ENCODE results near the gene AHCYL2.

AHCYL2 gene

DNA sequence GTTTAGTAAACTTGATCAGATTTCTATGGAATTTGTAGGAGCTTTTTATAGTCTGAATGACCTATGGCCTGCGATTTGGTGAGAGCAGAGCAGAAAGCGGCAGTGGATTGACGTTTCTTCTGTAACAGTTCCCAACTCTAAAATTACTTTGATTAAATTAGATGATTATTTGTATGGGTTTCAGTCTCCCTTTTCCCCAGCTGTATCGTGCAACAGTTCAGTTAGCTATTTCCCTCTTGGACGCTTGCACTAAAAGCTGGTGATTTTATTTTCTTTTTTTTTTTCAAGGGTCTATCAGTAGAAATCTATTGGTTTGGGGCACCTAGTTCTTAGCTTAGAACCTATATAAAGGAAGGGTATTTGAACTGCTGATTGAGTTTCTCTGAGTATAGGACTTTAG, 6.8 kb downstream of the AHCYL2 start:
- no peak for DNase-seq (ENCODE audit: low read depth, low spot score)
- no peak overlapping the region for H3K4me3 ChIP-seq (ENCODE audit: low read depth, low read length)
- TF ChIP-seq, protein P1, sequence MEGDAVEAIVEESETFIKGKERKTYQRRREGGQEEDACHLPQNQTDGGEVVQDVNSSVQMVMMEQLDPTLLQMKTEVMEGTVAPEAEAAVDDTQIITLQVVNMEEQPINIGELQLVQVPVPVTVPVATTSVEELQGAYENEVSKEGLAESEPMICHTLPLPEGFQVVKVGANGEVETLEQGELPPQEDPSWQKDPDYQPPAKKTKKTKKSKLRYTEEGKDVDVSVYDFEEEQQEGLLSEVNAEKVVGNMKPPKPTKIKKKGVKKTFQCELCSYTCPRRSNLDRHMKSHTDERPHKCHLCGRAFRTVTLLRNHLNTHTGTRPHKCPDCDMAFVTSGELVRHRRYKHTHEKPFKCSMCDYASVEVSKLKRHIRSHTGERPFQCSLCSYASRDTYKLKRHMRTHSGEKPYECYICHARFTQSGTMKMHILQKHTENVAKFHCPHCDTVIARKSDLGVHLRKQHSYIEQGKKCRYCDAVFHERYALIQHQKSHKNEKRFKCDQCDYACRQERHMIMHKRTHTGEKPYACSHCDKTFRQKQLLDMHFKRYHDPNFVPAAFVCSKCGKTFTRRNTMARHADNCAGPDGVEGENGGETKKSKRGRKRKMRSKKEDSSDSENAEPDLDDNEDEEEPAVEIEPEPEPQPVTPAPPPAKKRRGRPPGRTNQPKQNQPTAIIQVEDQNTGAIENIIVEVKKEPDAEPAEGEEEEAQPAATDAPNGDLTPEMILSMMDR (IDR thresholded peaks at IDR 0.05; ENCODE audit: insufficient read depth, low read length, missing control alignments): no peak
- POLR2A ChIA-PET: no interaction called here
- CTCF ChIA-PET: interaction anchor here (1.0 to 7.6 kb wide), 5 partner anchors 13 to 67 kb away, joined by 3 to 42 read pairs (median 3); no protein-coding TSS in a partner anchor

DNA sequence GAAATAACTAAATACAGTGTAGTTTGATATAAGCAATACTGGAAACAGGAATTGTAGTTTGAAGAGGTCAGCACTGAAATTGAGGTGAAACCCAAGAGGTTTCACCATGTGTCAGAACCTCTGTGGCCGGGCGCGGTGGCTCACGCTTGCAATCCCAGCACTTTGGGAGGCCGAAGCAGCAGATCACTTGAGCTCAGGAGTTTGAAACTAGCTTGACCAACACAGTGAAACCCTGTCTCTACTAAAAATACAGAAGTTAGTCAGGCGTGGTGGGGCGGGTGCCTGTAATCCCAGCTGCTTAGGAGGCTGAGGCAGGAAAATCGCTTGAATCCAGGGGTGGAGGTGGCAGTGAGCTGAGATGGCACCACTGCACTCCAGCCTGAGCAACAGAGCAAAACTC, 13.7 kb downstream of the AHCYL2 start:
- DNase-seq (ENCODE audit: low read depth, low spot score): no peak
- POLR2A ChIA-PET: no interaction called here
- no peak overlapping the region for H3K4me3 ChIP-seq (ENCODE audit: low read depth, low read length)
- TF ChIP-seq, protein P1 (IDR thresholded peaks at IDR 0.05; ENCODE audit: insufficient read depth, low read length, missing control alignments): no peak
- CTCF ChIA-PET: interaction anchor here (0.7 to 4.1 kb wide), 3 partner anchors 10 to 19 kb away, joined by 3 to 23 read pairs (median 3); no protein-coding TSS in a partner anchor

DNA sequence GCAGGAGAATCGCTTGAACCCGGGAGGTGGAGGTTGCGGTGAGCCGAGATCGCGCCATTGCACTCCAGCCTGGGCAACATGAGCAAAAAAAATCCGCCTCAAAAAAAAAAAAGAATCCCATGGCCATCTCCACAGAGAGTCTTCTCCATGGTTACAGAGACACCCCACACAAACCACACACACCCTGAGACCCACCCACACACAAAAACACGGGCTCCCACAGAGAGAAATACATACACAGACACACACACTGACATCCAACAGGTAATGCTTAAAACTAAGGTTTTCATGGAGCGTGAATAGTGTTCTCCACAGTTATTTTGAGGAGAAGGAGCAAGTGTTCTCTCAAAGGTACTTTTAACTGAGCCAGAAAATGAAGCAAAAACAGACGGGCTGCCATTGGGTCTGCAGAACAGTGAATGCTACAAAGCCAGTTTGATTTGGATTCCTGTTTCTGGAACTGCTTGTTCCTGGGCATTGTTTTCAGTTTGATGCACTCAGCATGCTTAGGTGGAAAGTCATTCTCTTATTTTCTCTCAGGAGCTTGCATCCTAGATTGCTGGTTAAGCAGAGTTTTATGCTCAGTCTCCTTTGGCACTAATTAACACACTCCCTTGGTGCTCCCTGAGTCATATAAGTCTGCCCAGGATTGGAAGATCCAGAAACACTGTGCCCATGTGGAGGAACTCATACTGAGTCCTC, 15.4 kb downstream of the AHCYL2 start:
- ChIA-PET POLR2A (no interaction called here), CTCF (interaction anchor here (1.4 kb wide), 1 partner anchor 55 kb away, joined by 3 read pairs; no protein-coding TSS in a partner anchor)
- DNase-seq (ENCODE audit: low read depth, low spot score): no peak

DNA sequence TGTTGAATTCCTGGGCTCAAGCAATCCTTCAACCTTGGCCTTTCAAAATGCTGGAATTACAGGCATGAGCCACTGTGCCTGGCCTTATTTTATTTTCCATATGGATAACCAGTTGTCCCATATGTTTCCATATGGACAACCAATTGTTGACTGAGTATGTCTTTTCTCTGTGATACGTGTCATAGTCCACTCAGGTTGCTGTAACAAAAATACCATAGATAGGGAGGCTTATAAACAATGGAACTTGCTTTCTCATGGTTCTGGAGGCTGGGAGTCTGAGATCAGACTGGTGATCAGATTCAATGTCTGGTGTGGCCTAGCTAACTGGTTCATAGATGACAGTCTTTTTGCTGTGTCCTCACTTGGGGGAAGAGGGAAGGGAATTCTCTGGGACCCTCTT, 19.4 kb downstream of the AHCYL2 start:
- H3K4me3 ChIP-seq (ENCODE audit: low read depth, low read length): no peak overlapping the region
- DNase-seq (ENCODE audit: low read depth, low spot score): no peak
- POLR2A ChIA-PET: no interaction called here
- CTCF ChIA-PET: no interaction called here
- TF ChIP-seq, protein P1 (IDR thresholded peaks at IDR 0.05; ENCODE audit: insufficient read depth, low read length, missing control alignments): no peak

More for the DNA sequence above, 15.4 kb downstream of the AHCYL2 start:
- TF ChIP-seq, protein P1 (IDR thresholded peaks at IDR 0.05; ENCODE audit: insufficient read depth, low read length, missing control alignments): no peak
- H3K4me3 ChIP-seq (ENCODE audit: low read depth, low read length): no peak overlapping the region

DNA sequence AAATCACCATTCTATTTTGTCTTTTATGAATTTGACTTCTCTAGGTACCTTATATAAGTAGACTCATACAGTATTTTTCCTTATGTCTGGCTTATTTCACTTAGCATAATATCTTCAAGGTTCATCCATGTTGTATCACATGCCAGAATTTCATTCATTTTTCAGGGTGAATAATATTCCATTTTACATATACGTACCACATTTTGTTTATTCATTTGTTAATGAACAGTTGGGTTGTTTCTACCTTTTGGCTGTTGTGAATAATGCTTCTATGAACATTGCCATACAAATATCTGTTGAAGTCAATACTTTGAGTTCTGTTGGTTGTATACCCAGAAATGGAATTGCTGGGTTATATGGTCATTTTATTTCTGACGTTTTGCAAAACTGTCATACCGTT, 20.7 kb downstream of the AHCYL2 start:
- no peak for DNase-seq (ENCODE audit: low read depth, low spot score)
- no peak overlapping the region for H3K4me3 ChIP-seq (ENCODE audit: low read depth, low read length)
- TF ChIP-seq, protein P1 (IDR thresholded peaks at IDR 0.05; ENCODE audit: insufficient read depth, low read length, missing control alignments): no peak
- ChIA-PET POLR2A (no interaction called here), CTCF (no interaction called here)

DNA sequence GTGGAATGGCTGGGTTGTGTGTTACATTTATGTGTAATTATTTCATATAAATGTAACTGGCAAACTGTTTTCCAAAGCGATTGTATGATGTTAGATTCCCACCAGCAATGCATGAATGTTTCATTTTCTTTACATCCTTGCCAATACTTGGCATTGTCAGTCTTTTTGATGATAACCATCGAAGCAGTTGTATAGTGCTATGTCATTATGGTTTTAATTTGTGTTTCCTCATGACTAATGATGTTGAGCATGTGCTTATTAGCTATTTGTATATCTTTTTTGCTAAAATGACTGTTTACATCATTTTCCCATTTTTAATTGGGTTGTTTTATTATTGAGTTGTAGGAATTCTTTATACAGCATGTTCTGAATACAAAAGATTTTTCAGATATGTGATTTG, 22.3 kb downstream of the AHCYL2 start:
- POLR2A ChIA-PET: no interaction called here
- CTCF ChIA-PET: interaction anchor here (0.6 to 1.5 kb wide), 6 partner anchors 15 to 51 kb away, joined by 3 to 7 read pairs (median 4); no protein-coding TSS in a partner anchor
- H3K4me3 ChIP-seq (ENCODE audit: low read depth, low read length): no peak overlapping the region
- TF ChIP-seq, protein P1 (IDR thresholded peaks at IDR 0.05; ENCODE audit: insufficient read depth, low read length, missing control alignments): no peak
- DNase-seq (ENCODE audit: low read depth, low spot score): no peak

All from AG04449 (cell line).